Stomach (tissue), 9 donors: ENCODE data around the gene PSMD13. TPM values are rescaled to one million over a fixed set of nuclear protein-coding genes. Genes with fewer than 3 reads are reported as not detected.
A peak's percentile ranks its signal among the peaks of the same experiment; 100 is the strongest.

ENCODE experiments used
- DNase-seq, 2 donors: peaks; one replicate each; pipeline versions ENCODE4 v3.0.0 to v3.0.0-alpha.2; 2013 to 2019
- H3K27ac ChIP-seq, 5 donors: fragments of 200-600 bp in 4 of 5; sonication (generic) in 4 of 5; one replicate each; pipeline ENCODE4 v1.5.1; 2013 to 2019; ENCODE audit warnings: mild to moderate bottlenecking in 1 of 5, moderate library complexity in 1 of 5
- H3K27me3 ChIP-seq, 3 donors: fragments of 200-600 bp; sonication (generic); one replicate each; pipeline ENCODE4 v1.5.1; 2017 to 2019; ENCODE audit warnings: mixed run types in 1 of 3
- H3K36me3 ChIP-seq, 4 donors: fragments of 200-600 bp; sonication (generic); 1 replicate in 3 of 4; 2 replicates in 1 of 4; pipeline ENCODE4 v1.5.1; 2016 to 2019
- H3K4me1 ChIP-seq, 4 donors: fragments of 200-600 bp; sonication (generic); one replicate each; pipeline ENCODE4 v1.5.1; 2016 to 2019
- H3K4me3 ChIP-seq, 4 donors: fragments of 200-600 bp; sonication (generic) in 3 of 4; one replicate each; pipeline ENCODE4 v1.5.1; 2016 to 2019; ENCODE audit warnings: mild to moderate bottlenecking in 1 of 4
- H3K9me3 ChIP-seq, 4 donors: fragments of 200-600 bp; sonication (generic); one replicate each; pipeline ENCODE4 v1.5.1; 2016 to 2019
- EP300 ChIP-seq: sonication (generic); formaldehyde crosslinking; IDR thresholded peaks from one replicate; pipeline ENCODE4 v1.6.1; 2017; ENCODE audit warnings: antibody characterized with exemption
- POLR2A ChIP-seq, 4 donors: fragments of 450-650 bp; IDR thresholded peaks; one replicate each; pipeline ENCODE4 v1.6.1; 2016; ENCODE audit warnings: antibody characterized with exemption in 4 of 4, control low read depth in 2 of 4, mild to moderate bottlenecking in 1 of 4, moderate library complexity in 1 of 4
- POLR2AphosphoS5 ChIP-seq, 3 donors: sonication (generic); formaldehyde crosslinking; IDR thresholded peaks; one replicate each; pipeline ENCODE4 v1.6.1; 2016; ENCODE audit warnings: antibody characterized with exemption in 3 of 3
- WGBS, 5 donors: extraction: QIAGEN DNeasy Blood & Tissue Kit in 3 of 5; methylation state at CpG; one replicate each; pipeline versions ENCODE4 v1.1.5 to v1.1.7; 2013 to 2018; 5-methylcytosine and 5-hydroxymethylcytosine counted together
- intact Hi-C: fragments of 100-400 bp; cut with DNase I; formaldehyde crosslinking; loops from one replicate; pipeline ENCODE4 v1.15.1; 2023; ENCODE audit warnings: low total_unique reads
- polyA plus RNA-seq, 3 donors: library from polyadenylated mRNA; stranded (reverse); fragments of 200-250 nt; gene quantifications; one replicate each; pipeline ENCODE4 v1.2.3, GENCODE V29; 2013
- total RNA-seq, 5 donors: library from RNA; depleted of rRNA; stranded (reverse); fragments of >200 nt; gene quantifications; one replicate each; pipeline versions ENCODE4 v1.1.0 to v1.2.3, GENCODE V29; 2014 to 2016
- TF ChIP-seq, protein P1 (sequence below), 7 experiments: fragments of 450-650 bp in 4 of 7; fragments of 200-600 bp in 3 of 7; sonication (generic) in 3 of 7; IDR thresholded peaks; one replicate each; pipeline ENCODE4 v1.5.1; 2016 to 2019; ENCODE audit warnings: antibody characterized with exemption in 7 of 7, control low read depth in 2 of 7, mild to moderate bottlenecking in 1 of 7
- donor health status: healthy with polysubstance abuse.
- donor health status: Bipolar disorder and iron deficiency.
- donor health status: healthy.

The PSMD13 gene
- total and polyA plus RNA-seq, 8 donors: 36.2 to 132 (median 111) TPM

DNA sequence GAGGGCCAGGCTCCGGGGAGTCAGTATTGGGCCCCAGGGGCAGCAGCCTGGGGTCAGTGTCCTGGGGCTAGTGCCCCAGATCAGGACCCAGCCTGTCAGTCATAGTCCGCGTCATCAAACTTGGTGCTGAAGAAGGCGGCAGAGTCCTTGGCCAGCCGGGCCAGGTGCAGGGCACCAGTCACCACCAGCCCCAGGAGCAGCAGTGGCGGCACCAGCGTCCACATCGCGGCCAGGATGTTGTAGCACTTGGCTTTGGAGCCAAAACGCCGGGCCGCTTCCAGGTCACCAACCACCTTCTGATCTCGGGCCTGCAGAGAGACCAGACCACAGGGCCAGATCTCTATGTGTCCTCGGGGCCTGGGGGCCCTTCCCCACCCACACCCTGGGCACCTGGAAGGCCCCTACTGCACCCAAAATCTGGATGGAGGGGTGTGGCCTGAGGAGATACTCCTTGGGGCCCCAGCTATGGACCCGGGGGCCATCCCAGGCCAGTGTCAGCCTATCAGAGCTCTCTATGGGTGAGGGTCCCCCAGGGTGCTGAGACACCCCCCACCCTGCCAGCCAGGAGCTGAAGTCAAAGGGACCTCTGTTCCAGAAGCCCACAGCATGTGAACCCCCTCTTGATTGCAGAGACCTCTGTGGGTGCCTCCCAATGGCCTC, 61.8 kb downstream of the PSMD13 start:
- H3K27me3 ChIP-seq: peaks cover 12 to 50% (median 30%) of the 10 kb centered on the region in 3 donors
- no peaks in the 10 kb centered on the region for H3K9me3 ChIP-seq
- intact Hi-C loops: no loop called here
- H3K4me3 ChIP-seq: no peak overlapping the region
- TF ChIP-seq, protein P1, sequence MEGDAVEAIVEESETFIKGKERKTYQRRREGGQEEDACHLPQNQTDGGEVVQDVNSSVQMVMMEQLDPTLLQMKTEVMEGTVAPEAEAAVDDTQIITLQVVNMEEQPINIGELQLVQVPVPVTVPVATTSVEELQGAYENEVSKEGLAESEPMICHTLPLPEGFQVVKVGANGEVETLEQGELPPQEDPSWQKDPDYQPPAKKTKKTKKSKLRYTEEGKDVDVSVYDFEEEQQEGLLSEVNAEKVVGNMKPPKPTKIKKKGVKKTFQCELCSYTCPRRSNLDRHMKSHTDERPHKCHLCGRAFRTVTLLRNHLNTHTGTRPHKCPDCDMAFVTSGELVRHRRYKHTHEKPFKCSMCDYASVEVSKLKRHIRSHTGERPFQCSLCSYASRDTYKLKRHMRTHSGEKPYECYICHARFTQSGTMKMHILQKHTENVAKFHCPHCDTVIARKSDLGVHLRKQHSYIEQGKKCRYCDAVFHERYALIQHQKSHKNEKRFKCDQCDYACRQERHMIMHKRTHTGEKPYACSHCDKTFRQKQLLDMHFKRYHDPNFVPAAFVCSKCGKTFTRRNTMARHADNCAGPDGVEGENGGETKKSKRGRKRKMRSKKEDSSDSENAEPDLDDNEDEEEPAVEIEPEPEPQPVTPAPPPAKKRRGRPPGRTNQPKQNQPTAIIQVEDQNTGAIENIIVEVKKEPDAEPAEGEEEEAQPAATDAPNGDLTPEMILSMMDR (IDR thresholded peaks at IDR 0.05): no peak
- no peak for TF ChIP-seq EP300
- no peak for TF ChIP-seq POLR2AphosphoS5 (IDR thresholded peaks at IDR 0.05)
- TF ChIP-seq POLR2A (IDR thresholded peaks at IDR 0.05): no peak
- peak overlapping the region in 1 of 5 donors; percentile 14 for H3K27ac ChIP-seq
- DNase-seq: no peak
- H3K4me1 ChIP-seq: peaks cover 0 to 22% (median 6%) of the 10 kb centered on the region in 4 donors
- WGBS, 5 donors: 46 to 71% (median 60%) methylated on average over 1 to 15 of the region's 15 CpGs
- H3K36me3 ChIP-seq: peaks cover 0 to 18% (median 16%) of the 10 kb centered on the region in 4 donors

DNA sequence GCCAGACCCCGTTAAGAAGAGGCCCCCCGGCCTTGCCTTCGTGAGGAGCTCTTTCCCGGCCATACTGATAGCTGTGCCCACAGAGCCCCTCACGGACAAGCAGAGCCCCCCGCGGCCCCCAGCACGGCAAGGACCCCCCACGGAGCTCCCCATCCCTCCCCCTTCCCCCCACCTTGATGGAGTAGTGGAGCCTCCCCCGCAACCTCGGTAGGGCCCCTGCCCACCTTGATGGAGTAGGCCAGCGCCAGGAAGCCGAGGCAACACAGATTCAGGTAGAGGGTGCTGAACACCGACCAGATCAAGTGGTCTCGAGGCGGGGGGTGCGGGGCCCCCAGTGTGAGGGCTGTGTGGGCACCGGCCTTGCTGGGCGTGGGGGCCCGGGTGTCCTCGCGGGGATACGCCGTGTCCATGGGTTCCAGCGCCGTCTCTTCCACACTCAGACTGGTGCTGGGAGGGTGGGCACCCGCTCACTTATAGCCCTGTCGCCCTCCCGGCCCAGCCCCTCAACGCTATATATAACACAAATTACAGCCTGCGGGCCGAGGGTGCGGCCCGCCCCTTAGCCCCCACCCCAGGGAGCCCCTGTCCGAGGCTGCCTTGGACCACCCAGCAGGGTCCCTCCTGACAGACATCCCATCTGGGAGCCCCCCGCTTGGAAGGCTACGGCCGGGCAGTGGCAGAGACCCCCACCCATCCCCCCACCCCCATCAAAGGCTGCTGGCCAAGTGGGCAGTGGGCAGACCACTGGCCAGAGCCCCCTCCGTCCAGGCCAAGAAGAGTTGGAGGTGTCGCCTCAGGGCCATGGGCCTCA, 62.5 kb downstream of the PSMD13 start, which contains the start of gene IFITM5:
IFITM5 (minus strand) TSS at position 446 of the 811 bp plus-strand sequence; CDS start at position 410, 36 bp downstream.
- intact Hi-C loops: no loop called here
- Histone ChIP-seq H3K9me3 (no peaks in the 10 kb centered on the region), H3K4me3 (no peak within 1 kb of the TSS), H3K27me3 (peaks cover 12 to 50% (median 30%) of the 10 kb centered on the region in 3 donors), H3K27ac (peak within 1 kb of the TSS in 1 of 5 donors; percentile 14), H3K4me1 (peaks cover 0 to 23% (median 6%) of the 10 kb centered on the region in 4 donors), H3K36me3 (peaks cover 0 to 10% (median 8%) of the 10 kb centered on the region in 4 donors)
- DNase-seq: no peak
- no peak for TF ChIP-seq EP300
- TF ChIP-seq, protein P1 (IDR thresholded peaks at IDR 0.05): no peak
- TF ChIP-seq POLR2A (IDR thresholded peaks at IDR 0.05): no peak
- TF ChIP-seq POLR2AphosphoS5 (IDR thresholded peaks at IDR 0.05): no peak
- 59 to 79% (median 68%) methylated on average over 24 to 40 of the region's 40 CpGs for WGBS, 5 donors

DNA sequence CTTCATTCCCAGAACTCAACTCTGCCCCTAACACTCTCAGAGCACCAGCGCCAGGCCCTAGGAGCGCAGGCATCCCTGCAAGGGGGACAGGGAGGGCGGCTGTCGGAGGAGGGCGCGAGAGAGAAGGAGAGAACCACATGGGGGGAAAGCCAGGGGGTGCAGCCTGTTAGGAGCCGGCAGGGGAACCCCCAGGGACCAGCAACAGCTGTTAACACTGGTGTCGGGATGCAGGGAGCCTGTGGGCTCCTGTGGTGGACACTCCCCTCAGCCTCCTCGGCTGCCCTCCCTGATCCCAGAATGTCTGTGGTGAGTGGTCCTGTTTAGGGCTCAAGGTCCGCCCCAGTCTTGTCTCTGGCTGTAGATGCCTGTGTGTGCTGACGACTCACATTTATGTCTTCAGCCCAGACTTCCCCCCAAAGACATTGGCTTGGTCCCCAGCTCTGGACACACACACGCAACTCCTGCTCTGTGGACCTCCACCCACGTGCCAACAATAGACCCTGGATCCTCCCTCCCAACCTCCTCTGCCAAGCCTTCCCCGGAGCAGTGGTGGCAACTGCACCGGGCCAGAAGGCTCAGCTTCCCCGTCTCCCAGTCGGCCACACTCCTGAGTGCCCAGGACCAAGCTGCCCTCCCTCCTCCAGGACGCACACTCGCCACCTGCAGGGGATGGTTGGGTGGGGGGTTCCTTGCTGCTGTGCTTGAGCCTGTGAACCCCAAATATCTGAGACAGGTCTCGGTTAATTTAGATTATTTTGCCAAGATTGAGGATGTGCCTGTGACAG, 63.4 kb downstream of the PSMD13 start:
- no peaks in the 10 kb centered on the region for H3K9me3 ChIP-seq
- peaks cover 12 to 50% (median 30%) of the 10 kb centered on the region in 3 donors for H3K27me3 ChIP-seq
- H3K4me3 ChIP-seq: no peak overlapping the region
- H3K36me3 ChIP-seq: peaks cover 0 to 2% (median under 1%) of the 10 kb centered on the region in 4 donors
- no peak overlapping the region for H3K27ac ChIP-seq
- intact Hi-C loops: no loop called here
- peaks cover 0 to 31% (median 13%) of the 10 kb centered on the region in 4 donors for H3K4me1 ChIP-seq
- TF ChIP-seq, protein P1 (IDR thresholded peaks at IDR 0.05): no peak
- TF ChIP-seq EP300 (no peak), POLR2AphosphoS5 (IDR thresholded peaks at IDR 0.05) (no peak), POLR2A (IDR thresholded peaks at IDR 0.05) (no peak)
- WGBS, 5 donors: 18 to 26% (median 24%) methylated on average over 17 to 20 of the region's 20 CpGs
- DNase-seq: peak in 1 of 2 donors; percentile 75

Other genes starting within 250 kb of the PSMD13 start
- gene SCGB1C1, start 43.9 kb upstream of the PSMD13 start, total RNA-seq: not detected
- not detected for gene SCGB1C1, start 43.9 kb upstream of the PSMD13 start, polyA plus RNA-seq
- 10 to 100 TPM in 4 of 5 donors, 1 to 10 TPM in 1; 7.0 to 36.5 (median 25.0) TPM for gene BET1L, start 29.6 kb upstream of the PSMD13 start, total RNA-seq
- gene BET1L, start 29.6 kb upstream of the PSMD13 start, polyA plus RNA-seq: 10 to 100 TPM; 21.8 to 38.3 (median 28.1) TPM
- gene RIC8A, start 29.3 kb upstream of the PSMD13 start, total RNA-seq: 100 to 1,000 TPM in 2 of 5 donors, 10 to 100 TPM in 3; 45.2 to 262 (median 72.3) TPM
- 10 to 100 TPM; 39.2 to 60.8 (median 53.5) TPM for gene RIC8A, start 29.3 kb upstream of the PSMD13 start, polyA plus RNA-seq
- 10 to 100 TPM in 2 of 5 donors, 1 to 10 TPM in 3; 5.4 to 63.7 (median 7.3) TPM for gene SIRT3, start 634 bp upstream of the PSMD13 start, total RNA-seq
- gene SIRT3, start 634 bp upstream of the PSMD13 start, polyA plus RNA-seq: 10 to 100 TPM; 10.8 to 19.2 (median 13.8) TPM
- 1 to 10 TPM in 1 of 5 donors, under 1 TPM in 2, not detected in 2; 0.45 to 3.6 (median 0.55) TPM for gene NLRP6, start 41.4 kb downstream of the PSMD13 start, total RNA-seq
- gene NLRP6, start 41.4 kb downstream of the PSMD13 start, polyA plus RNA-seq: under 1 TPM in 2 of 3 donors, not detected in 1; 0.08 to 0.12 TPM
- gene PGGHG, start 52.1 kb downstream of the PSMD13 start, total RNA-seq: 10 to 100 TPM in 4 of 5 donors, 1 to 10 TPM in 1; 3.5 to 34.8 (median 11.9) TPM
- 10 to 100 TPM; 14.4 to 44.0 (median 20.7) TPM for gene PGGHG, start 52.1 kb downstream of the PSMD13 start, polyA plus RNA-seq
- gene IFITM5, start 62.5 kb downstream of the PSMD13 start, total RNA-seq: under 1 TPM in 1 of 5 donors, not detected in 4; 0.73 TPM
- not detected for gene IFITM5, start 62.5 kb downstream of the PSMD13 start, polyA plus RNA-seq
- 10 to 100 TPM in 4 of 5 donors, 1 to 10 TPM in 1; 8.8 to 61.7 (median 12.9) TPM for gene IFITM2, start 70.8 kb downstream of the PSMD13 start, total RNA-seq
- gene IFITM2, start 70.8 kb downstream of the PSMD13 start, polyA plus RNA-seq: 100 to 1,000 TPM; 276 to 394 (median 344) TPM
- gene IFITM1, start 77.1 kb downstream of the PSMD13 start, total RNA-seq: 10 to 100 TPM in 4 of 5 donors, 1 to 10 TPM in 1; 7.0 to 59.8 (median 17.3) TPM
- gene IFITM1, start 77.1 kb downstream of the PSMD13 start, polyA plus RNA-seq: 100 to 1,000 TPM in 2 of 3 donors, 10 to 100 TPM in 1; 79.9 to 224 (median 119) TPM
- 100 to 1,000 TPM in 3 of 5 donors, 10 to 100 TPM in 2; 11.9 to 271 (median 127) TPM for gene IFITM3, start 83.9 kb downstream of the PSMD13 start, total RNA-seq
- 1,000 to 10,000 TPM in 1 of 3 donors, 100 to 1,000 TPM in 2; 538 to 1,128 (median 677) TPM for gene IFITM3, start 83.9 kb downstream of the PSMD13 start, polyA plus RNA-seq
- gene B4GALNT4, start 132.5 kb downstream of the PSMD13 start, total RNA-seq: 1 to 10 TPM in 2 of 5 donors, under 1 TPM in 1, not detected in 2; 0.45 to 7.5 (median 4.2) TPM
- 1 to 10 TPM; 2.4 to 8.8 (median 4.4) TPM for gene B4GALNT4, start 132.5 kb downstream of the PSMD13 start, polyA plus RNA-seq
- gene PKP3, start 157.2 kb downstream of the PSMD13 start, total RNA-seq: 100 to 1,000 TPM in 3 of 5 donors, 10 to 100 TPM in 2; 26.3 to 356 (median 141) TPM
- 10 to 100 TPM; 31.1 to 94.5 (median 41.7) TPM for gene PKP3, start 157.2 kb downstream of the PSMD13 start, polyA plus RNA-seq
- gene SIGIRR, start 178.0 kb downstream of the PSMD13 start, total RNA-seq: 100 to 1,000 TPM in 3 of 5 donors, 10 to 100 TPM in 2; 11.4 to 325 (median 110) TPM
- 100 to 1,000 TPM; 110 to 227 (median 164) TPM for gene SIGIRR, start 178.0 kb downstream of the PSMD13 start, polyA plus RNA-seq
- gene ANO9, start 205.0 kb downstream of the PSMD13 start, total RNA-seq: 100 to 1,000 TPM in 1 of 5 donors, 10 to 100 TPM in 3, 1 to 10 TPM in 1; 5.7 to 208 (median 40.2) TPM
- gene ANO9, start 205.0 kb downstream of the PSMD13 start, polyA plus RNA-seq: 10 to 100 TPM in 2 of 3 donors, 1 to 10 TPM in 1; 9.8 to 37.6 (median 12.8) TPM
- 100 to 1,000 TPM in 2 of 5 donors, 10 to 100 TPM in 3; 16.5 to 264 (median 59.0) TPM for gene PTDSS2, start 213.3 kb downstream of the PSMD13 start, total RNA-seq
- gene PTDSS2, start 213.3 kb downstream of the PSMD13 start, polyA plus RNA-seq: 10 to 100 TPM; 11.6 to 24.3 (median 22.3) TPM